GM23338 (cell line): Measurements from ENCODE around the gene DNAJC11. TPM values are rescaled to one million over a fixed set of nuclear protein-coding genes. Genes with fewer than 3 reads are reported as not detected.

Source experiments
- ATAC-seq: fragments of 200-7000 bp; cut with Tn5 transposase; 3 replicates; pipeline ENCODE4 v1.9.1; 2020
- DNase-seq: peaks from one replicate; pipeline ENCODE4 v3.0.0-alpha.2; 2015; ENCODE audit warnings: low spot score
- H2AFZ ChIP-seq: fragments of 200-600 bp; sonication (generic); 2 replicates; pipeline ENCODE4 v1.8.0; 2016; ENCODE audit warnings: antibody characterized with exemption, mild to moderate bottlenecking, moderate library complexity
- H3F3A ChIP-seq: fragments of 200-600 bp; sonication (generic); replicated peaks from 2 replicates; pipeline ENCODE4 v1.8.0; 2017; ENCODE audit warnings: antibody characterized with exemption, mixed run types, low read depth
- H3K27ac ChIP-seq: fragments of 200-600 bp; sonication (generic); 2 replicates; pipeline ENCODE4 v1.6.1; 2016; ENCODE audit warnings: low read depth
- H3K27me3 ChIP-seq: fragments of 200-600 bp; sonication (generic); 2 replicates; pipeline ENCODE4 v1.8.0; 2016; ENCODE audit warnings: mild to moderate bottlenecking, mixed run types, moderate library complexity; ENCODE audit not compliant: insufficient read depth
- H3K36me3 ChIP-seq: fragments of 200-600 bp; sonication (generic); 2 replicates; pipeline ENCODE4 v1.8.0; 2016; ENCODE audit warnings: mild to moderate bottlenecking; ENCODE audit not compliant: insufficient read depth
- H3K4me1 ChIP-seq: fragments of 200-600 bp; sonication (generic); 2 replicates; pipeline ENCODE4 v1.8.0; 2016; ENCODE audit warnings: mild to moderate bottlenecking, moderate library complexity; ENCODE audit not compliant: insufficient read depth
- H3K4me2 ChIP-seq: fragments of 200-600 bp; sonication (generic); 2 replicates; pipeline ENCODE4 v1.7.1; 2017; ENCODE audit warnings: mixed run types
- H3K4me3 ChIP-seq: fragments of 200-600 bp; sonication (generic); 2 replicates; pipeline ENCODE4 v1.6.1; 2016; ENCODE audit warnings: mixed run types
- H3K79me2 ChIP-seq: fragments of 200-600 bp; sonication (generic); replicated peaks from 2 replicates; pipeline ENCODE4 v1.8.0; 2017; ENCODE audit warnings: mild to moderate bottlenecking; ENCODE audit not compliant: insufficient read depth
- H3K9me2 ChIP-seq: fragments of 200-600 bp; sonication (generic); 2 replicates; pipeline ENCODE4 v1.8.0; 2017; ENCODE audit not compliant: insufficient read depth
- H4K20me1 ChIP-seq: fragments of 200-600 bp; sonication (generic); replicated peaks from 2 replicates; pipeline ENCODE4 v1.8.0; 2017; ENCODE audit warnings: mild to moderate bottlenecking; ENCODE audit not compliant: insufficient read depth
- H3K27ac Mint-ChIP-seq: 2 replicates; pipeline ENCODE4 v1.8.0; 2020; ENCODE audit warnings: inconsistent platforms, mild to moderate bottlenecking, moderate library complexity, mixed read lengths
- H3K27me3 Mint-ChIP-seq: 3 replicates; pipeline ENCODE4 v1.8.0; 2022; ENCODE audit warnings: low read depth, mild to moderate bottlenecking, moderate library complexity, mixed read lengths, inconsistent platforms; ENCODE audit not compliant: insufficient read depth, poor library complexity
- H3K36me3 Mint-ChIP-seq: 3 replicates; pipeline ENCODE4 v1.8.0; 2021; ENCODE audit warnings: low read depth, mild to moderate bottlenecking, inconsistent platforms, moderate library complexity, mixed read lengths
- H3K4me1 Mint-ChIP-seq: 3 replicates; pipeline ENCODE4 v1.8.0; 2020; ENCODE audit warnings: mild to moderate bottlenecking, inconsistent platforms, mixed read lengths
- H3K4me3 Mint-ChIP-seq: 3 replicates; pipeline ENCODE4 v1.8.0; 2021; ENCODE audit warnings: moderate library complexity, mild to moderate bottlenecking, inconsistent platforms, mixed read lengths
- H3K9me3 Mint-ChIP-seq: 3 replicates; pipeline ENCODE4 v1.8.0; 2020; ENCODE audit warnings: moderate library complexity, mild to moderate bottlenecking, inconsistent platforms, mixed read lengths
- NANOG ChIP-seq: IDR thresholded peaks from 2 replicates; pipeline ENCODE4 v1.6.1; 2016; ENCODE audit warnings: antibody characterized with exemption, borderline replicate concordance
- POLR2AphosphoS5 ChIP-seq: IDR thresholded peaks from 2 replicates; pipeline ENCODE4 v1.6.1; 2016; ENCODE audit warnings: antibody characterized with exemption, low read depth
- STAT1 ChIP-seq: IDR thresholded peaks from one replicate; pipeline ENCODE4 v1.6.1; 2016; ENCODE audit warnings: antibody characterized with exemption; ENCODE audit not compliant: unreplicated experiment
- ZNF114 ChIP-seq: fragments of 250-450 bp; sonication (Bioruptor Pico); IDR thresholded peaks from 2 replicates; pipeline ENCODE4 v1.5.0; 2020; ENCODE audit warnings: mild to moderate bottlenecking, moderate library complexity
- ZNF331 ChIP-seq: fragments of 250-450 bp; sonication (Bioruptor Pico); IDR thresholded peaks from 2 replicates; pipeline ENCODE4 v1.5.0; 2020; ENCODE audit warnings: low read depth, mild to moderate bottlenecking, moderate library complexity
- polyA plus RNA-seq: library from polyadenylated mRNA; unstranded; fragments of >200 nt; fragmentation: Nextera tagmentation; extraction: Ambion mirVana; gene quantifications from 2 replicates; pipeline ENCODE4 v1.2.1, GENCODE V29; 2016
- total RNA-seq: library from RNA; depleted of rRNA; stranded (reverse); fragments of >200 nt; shearing (Covaris generic); gene quantifications from 2 replicates; pipeline ENCODE4 v1.2.3, GENCODE V29; 2014
- TF ChIP-seq, protein P1 (sequence below): fragments of 250-450 bp; sonication (Bioruptor Pico); IDR thresholded peaks from 2 replicates; pipeline ENCODE4 v1.5.0; 2020; ENCODE audit warnings: mild to moderate bottlenecking, moderate library complexity

Gene DNAJC11
- total and polyA plus RNA-seq, 2 experiments from 2014 or later: 48.4 to 67.2 TPM

DNA sequence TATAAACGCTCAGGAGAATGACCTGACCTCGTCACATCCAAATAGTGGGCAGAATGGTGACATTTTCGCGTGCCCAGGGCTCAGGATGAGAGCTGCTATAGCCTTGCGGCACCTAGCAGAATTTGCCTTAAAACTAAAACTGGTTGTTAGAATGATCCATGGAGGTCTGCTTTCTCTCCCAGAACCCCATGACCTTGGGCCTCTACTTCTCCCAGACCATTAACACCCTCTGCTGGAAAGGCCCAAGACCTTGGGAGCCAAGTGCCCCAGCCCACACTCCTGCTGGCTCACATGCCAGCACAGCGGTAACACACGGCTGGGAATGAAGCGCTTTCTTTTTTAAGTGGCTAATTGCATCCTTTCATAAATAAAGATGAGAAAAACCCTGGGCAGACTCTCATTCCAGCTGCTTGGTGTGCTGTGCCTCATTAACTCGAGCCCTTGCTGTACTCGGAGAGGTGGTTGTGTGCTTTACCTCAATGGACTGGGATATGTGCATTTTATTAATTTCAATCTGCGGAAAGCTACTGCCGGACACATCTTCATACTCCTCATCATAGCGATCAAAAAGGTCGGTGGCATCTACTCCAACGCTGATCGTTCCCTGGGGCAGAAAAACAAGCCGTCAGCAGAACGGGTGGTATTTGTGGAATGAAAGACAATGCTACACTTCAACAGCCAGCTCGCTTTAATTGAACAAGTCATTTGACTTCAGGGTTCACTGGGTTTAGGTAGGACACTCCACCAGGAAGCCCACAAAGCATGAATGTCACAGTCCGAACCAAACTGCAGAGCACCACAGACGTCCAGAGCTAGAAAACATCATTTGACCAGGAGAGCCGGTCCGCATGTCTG lies 48.0 kb downstream of the DNAJC11 start:
- H3K27ac ChIP-seq: no peak overlapping the region
- H4K20me1 ChIP-seq: no peaks in the 10 kb centered on the region; the same call in 1 of the 2 replicates
- Mint-ChIP-seq H3K27me3 (no peaks in the 10 kb centered on the region), H3K4me3 (no peak overlapping the region), H3K36me3 (peaks cover 43% of the 10 kb centered on the region), H3K4me1 (no peaks in the 10 kb centered on the region), H3K27ac (no peak overlapping the region; the same call in 1 of the 2 replicates), H3K9me3 (no peaks in the 10 kb centered on the region)
- no peaks in the 10 kb centered on the region for H3K4me1 ChIP-seq
- no peaks in the 10 kb centered on the region for H3F3A ChIP-seq
- no peak overlapping the region for H2AFZ ChIP-seq
- no peak overlapping the region for H3K4me2 ChIP-seq
- TF ChIP-seq ZNF114: no peak
- no peak for TF ChIP-seq NANOG
- no peak for TF ChIP-seq POLR2AphosphoS5
- TF ChIP-seq ZNF331 (CRISPR knock-in tag): no peak
- TF ChIP-seq STAT1: no peak
- TF ChIP-seq, protein P1, sequence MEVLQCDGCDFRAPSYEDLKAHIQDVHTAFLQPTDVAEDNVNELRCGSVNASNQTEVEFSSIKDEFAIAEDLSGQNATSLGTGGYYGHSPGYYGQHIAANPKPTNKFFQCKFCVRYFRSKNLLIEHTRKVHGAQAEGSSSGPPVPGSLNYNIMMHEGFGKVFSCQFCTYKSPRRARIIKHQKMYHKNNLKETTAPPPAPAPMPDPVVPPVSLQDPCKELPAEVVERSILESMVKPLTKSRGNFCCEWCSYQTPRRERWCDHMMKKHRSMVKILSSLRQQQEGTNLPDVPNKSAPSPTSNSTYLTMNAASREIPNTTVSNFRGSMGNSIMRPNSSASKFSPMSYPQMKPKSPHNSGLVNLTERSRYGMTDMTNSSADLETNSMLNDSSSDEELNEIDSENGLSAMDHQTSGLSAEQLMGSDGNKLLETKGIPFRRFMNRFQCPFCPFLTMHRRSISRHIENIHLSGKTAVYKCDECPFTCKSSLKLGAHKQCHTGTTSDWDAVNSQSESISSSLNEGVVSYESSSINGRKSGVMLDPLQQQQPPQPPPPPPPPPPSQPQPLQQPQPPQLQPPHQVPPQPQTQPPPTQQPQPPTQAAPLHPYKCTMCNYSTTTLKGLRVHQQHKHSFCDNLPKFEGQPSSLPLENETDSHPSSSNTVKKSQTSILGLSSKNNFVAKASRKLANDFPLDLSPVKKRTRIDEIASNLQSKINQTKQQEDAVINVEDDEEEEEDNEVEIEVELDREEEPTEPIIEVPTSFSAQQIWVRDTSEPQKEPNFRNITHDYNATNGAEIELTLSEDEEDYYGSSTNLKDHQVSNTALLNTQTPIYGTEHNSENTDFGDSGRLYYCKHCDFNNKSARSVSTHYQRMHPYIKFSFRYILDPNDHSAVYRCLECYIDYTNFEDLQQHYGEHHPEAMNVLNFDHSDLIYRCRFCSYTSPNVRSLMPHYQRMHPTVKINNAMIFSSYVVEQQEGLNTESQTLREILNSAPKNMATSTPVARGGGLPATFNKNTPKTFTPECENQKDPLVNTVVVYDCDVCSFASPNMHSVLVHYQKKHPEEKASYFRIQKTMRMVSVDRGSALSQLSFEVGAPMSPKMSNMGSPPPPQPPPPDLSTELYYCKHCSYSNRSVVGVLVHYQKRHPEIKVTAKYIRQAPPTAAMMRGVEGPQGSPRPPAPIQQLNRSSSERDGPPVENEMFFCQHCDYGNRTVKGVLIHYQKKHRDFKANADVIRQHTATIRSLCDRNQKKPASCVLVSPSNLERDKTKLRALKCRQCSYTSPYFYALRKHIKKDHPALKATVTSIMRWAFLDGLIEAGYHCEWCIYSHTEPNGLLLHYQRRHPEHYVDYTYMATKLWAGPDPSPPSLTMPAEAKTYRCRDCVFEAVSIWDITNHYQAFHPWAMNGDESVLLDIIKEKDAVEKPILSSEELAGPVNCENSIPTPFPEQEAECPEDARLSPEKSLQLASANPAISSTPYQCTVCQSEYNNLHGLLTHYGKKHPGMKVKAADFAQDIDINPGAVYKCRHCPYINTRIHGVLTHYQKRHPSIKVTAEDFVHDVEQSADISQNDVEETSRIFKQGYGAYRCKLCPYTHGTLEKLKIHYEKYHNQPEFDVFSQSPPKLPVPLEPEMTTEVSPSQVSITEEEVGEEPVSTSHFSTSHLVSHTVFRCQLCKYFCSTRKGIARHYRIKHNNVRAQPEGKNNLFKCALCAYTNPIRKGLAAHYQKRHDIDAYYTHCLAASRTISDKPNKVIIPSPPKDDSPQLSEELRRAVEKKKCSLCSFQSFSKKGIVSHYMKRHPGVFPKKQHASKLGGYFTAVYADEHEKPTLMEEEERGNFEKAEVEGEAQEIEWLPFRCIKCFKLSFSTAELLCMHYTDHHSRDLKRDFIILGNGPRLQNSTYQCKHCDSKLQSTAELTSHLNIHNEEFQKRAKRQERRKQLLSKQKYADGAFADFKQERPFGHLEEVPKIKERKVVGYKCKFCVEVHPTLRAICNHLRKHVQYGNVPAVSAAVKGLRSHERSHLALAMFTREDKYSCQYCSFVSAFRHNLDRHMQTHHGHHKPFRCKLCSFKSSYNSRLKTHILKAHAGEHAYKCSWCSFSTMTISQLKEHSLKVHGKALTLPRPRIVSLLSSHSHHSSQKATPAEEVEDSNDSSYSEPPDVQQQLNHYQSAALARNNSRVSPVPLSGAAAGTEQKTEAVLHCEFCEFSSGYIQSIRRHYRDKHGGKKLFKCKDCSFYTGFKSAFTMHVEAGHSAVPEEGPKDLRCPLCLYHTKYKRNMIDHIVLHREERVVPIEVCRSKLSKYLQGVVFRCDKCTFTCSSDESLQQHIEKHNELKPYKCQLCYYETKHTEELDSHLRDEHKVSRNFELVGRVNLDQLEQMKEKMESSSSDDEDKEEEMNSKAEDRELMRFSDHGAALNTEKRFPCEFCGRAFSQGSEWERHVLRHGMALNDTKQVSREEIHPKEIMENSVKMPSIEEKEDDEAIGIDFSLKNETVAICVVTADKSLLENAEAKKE (CRISPR knock-in tag): no peak
- ATAC-seq: no peak
- peaks cover 16% of the 10 kb centered on the region for H3K36me3 ChIP-seq
- H3K9me2 ChIP-seq: no peaks in the 10 kb centered on the region
- H3K4me3 ChIP-seq: no peak overlapping the region
- H3K27me3 ChIP-seq: no peaks in the 10 kb centered on the region
- H3K79me2 ChIP-seq: peaks cover 11% of the 10 kb centered on the region
- no peak for DNase-seq
